Measurements from ENCODE around the gene UNK. TPM values are rescaled to one million over a fixed set of nuclear protein-coding genes. Genes with fewer than 3 reads are reported as not detected.
"Not testable (repeated sequence)": the region's sequence is repeated elsewhere in the genome, so short reads cannot be mapped to it uniquely, and the experiment has no call there.

The UNK gene
- total RNA-seq, 4 donors from 2014 or later, result 18.0 to 23.7 (median 20.0) TPM

- intact Hi-C loops (cut with DNase I); H3K9me3 ChIP-seq; H3K27me3 ChIP-seq; H3K36me3 ChIP-seq; DNase-seq (ENCODE audit: extremely low spot score): not testable (repeated sequence)
- H3K4me1 ChIP-seq, result peaks cover 67 to 78% (median 77%) of the 10 kb centered on the region in 4 donors
- H3K4me3 ChIP-seq, result peak overlapping the region in 1 of 4 donors; percentile 43
- WGBS, result 77% methylated on average over 12 of the region's 12 CpGs
- H3K27ac ChIP-seq (replicated peaks in 1 of 4), result peak overlapping the region; percentile 97 to 99 (median 98)
Measured at GRCh38 chr17:75868730-75869281, 84.2 kb downstream of the UNK start.

DNA sequence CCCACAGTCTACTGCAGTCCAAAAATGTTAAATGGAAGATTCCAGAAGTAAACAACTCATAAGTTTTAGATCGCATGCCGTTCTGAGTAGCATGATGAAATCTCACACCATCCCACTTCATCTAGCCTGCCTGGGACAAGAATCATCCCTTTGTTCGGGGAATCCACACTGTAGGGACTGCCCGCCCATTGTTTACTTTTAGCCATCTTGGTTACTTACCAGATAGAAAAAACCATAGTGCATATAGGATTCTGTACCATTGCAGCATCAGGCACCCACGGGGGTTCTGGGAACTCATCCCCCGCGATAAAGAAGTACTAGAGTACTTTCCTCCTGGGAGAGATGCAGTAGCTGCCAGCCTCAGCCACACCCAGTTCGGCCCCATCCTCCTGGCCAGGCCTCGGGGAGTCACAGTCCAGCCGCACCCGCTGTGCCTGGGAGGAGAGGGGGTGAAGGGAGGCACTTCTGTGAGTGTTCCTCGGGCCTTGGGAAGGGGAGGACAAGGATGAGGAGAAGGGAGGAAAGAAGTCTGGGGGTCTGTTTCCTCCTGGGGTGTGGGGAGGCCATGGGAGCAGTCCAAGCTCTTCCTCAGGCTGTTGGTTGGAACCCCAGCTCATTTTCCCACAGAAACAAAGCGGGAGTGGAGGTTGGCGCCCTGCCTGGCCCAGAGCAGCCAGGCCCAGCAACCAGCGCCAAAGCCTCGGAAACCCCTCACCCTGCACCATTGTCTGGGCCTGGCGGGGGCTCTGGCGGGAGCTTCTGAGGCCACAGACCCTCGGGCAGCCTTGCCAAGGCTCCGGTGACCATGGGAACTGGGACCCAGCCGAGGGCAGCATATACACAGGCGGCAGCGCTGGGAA is 84.9 kb downstream of the UNK start:
- H3K4me1 ChIP-seq, result peaks cover 68 to 78% (median 77%) of the 10 kb centered on the region in 4 donors
- TF ChIP-seq POLR2AphosphoS5 (IDR thresholded peaks at IDR 0.05) (peak; percentile 52 to 74), POLR2A (IDR thresholded peaks at IDR 0.05; ENCODE audit: low read depth) (no peak), EP300 (IDR thresholded peaks at IDR 0.05) (no peak)
- TF ChIP-seq, protein P1, sequence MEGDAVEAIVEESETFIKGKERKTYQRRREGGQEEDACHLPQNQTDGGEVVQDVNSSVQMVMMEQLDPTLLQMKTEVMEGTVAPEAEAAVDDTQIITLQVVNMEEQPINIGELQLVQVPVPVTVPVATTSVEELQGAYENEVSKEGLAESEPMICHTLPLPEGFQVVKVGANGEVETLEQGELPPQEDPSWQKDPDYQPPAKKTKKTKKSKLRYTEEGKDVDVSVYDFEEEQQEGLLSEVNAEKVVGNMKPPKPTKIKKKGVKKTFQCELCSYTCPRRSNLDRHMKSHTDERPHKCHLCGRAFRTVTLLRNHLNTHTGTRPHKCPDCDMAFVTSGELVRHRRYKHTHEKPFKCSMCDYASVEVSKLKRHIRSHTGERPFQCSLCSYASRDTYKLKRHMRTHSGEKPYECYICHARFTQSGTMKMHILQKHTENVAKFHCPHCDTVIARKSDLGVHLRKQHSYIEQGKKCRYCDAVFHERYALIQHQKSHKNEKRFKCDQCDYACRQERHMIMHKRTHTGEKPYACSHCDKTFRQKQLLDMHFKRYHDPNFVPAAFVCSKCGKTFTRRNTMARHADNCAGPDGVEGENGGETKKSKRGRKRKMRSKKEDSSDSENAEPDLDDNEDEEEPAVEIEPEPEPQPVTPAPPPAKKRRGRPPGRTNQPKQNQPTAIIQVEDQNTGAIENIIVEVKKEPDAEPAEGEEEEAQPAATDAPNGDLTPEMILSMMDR (IDR thresholded peaks at IDR 0.05), result no peak
- peak overlapping the region; percentile 97 to 99 (median 98) for H3K27ac ChIP-seq (replicated peaks in 1 of 4)
- peaks cover 6 to 11% (median 10%) of the 10 kb centered on the region in 4 donors for H3K36me3 ChIP-seq
- H3K27me3 ChIP-seq, result no peaks in the 10 kb centered on the region
- no peak for DNase-seq (ENCODE audit: extremely low spot score)
- peak overlapping the region; percentile 42 to 56 (median 44) for H3K4me3 ChIP-seq
- 25% methylated on average over 9 of the region's 23 CpGs for WGBS
- H3K9me3 ChIP-seq, result no peaks in the 10 kb centered on the region
- intact Hi-C loops (cut with DNase I), result no loop called here

DNA sequence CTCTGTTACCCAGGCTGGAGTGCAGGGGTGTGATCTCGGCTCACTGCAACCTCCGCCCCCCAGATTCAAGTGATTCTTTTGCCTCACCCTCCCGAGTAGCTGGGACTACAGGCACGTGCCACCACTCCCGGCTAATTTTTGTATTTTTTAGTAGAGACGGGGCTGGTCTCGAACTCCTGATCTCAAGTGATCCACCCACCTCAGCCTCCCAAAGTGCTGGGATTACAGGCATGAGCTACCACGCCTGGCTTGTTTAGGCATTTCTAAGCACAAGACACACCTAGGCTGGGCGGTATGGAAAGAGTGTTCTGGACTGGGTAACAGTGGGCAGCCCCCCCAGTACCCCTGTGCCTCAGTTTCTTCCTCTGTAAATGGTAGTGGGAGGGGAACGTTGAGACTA is 85.6 kb downstream of the UNK start:
- intact Hi-C loops (cut with DNase I); DNase-seq (ENCODE audit: extremely low spot score); H3K27me3 ChIP-seq; H3K9me3 ChIP-seq: not testable (repeated sequence)
- peaks cover 10 to 18% (median 17%) of the 10 kb centered on the region in 4 donors for H3K36me3 ChIP-seq
- WGBS, result 56% methylated on average over 4 of the region's 10 CpGs
- peaks cover 68 to 78% (median 77%) of the 10 kb centered on the region in 4 donors for H3K4me1 ChIP-seq
- H3K27ac ChIP-seq (replicated peaks in 1 of 4), result peak overlapping the region; percentile 97 to 99 (median 98)
- H3K4me3 ChIP-seq, result peak overlapping the region; percentile 42 to 56 (median 44)

DNA sequence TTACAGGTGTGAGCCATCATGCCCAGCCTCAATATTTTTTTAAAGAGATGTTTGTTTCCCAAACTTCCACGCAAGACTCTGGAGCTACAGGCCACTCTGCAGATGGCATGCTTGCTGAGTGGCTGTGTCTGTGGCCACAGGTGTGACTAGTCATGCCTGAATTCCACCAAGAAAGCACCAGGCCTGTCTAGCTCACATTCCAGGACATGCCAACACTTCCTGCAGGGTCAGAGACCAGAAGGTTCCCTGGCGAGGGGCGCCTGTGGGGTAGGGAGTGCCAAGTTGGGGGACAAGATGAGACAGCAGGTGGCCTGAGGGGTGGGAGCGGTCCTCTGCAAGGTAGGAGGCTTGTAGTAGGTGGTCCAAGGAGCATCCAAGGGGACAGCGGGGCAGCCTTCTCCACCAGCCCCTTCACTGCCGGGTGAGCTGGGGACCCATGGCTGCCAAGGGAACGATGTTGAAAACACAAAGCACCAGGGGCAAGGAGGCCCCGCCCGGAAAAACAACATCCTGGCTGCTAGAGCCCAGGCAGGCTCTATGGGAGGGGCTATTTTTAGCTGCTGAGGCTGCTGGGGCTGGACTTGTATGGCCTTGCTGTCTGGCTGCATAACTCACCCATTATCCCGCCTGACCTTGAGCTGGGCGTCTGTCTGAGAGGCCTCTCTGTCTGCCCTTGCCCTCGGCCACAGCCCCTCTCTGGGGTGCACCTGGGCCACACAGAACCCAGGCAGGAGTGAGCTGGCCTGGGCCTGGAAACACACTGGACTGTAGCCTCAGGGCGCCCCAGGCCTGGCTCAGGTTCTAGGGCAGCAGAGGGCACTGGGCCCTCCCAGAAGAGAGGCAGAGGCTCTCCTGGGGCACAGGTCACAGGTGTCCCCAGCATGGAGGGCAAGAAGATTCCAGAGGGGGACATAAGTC is 88.1 kb downstream of the UNK start:
- peak; percentile 96 for DNase-seq (ENCODE audit: extremely low spot score)
- WGBS, result 23% methylated on average over 11 of the region's 13 CpGs
- Histone ChIP-seq H3K36me3 (peaks cover 10 to 28% (median 23%) of the 10 kb centered on the region in 4 donors), H3K9me3 (no peaks in the 10 kb centered on the region), H3K4me1 (peaks cover 82 to 95% (median 92%) of the 10 kb centered on the region in 4 donors), H3K27me3 (no peaks in the 10 kb centered on the region), H3K27ac (replicated peaks in 1 of 4) (peak overlapping the region; percentile 97 to 99 (median 98)), H3K4me3 (peak overlapping the region; percentile 1 to 28 (median 16))
- TF ChIP-seq EP300 (IDR thresholded peaks at IDR 0.05) (no peak), POLR2AphosphoS5 (IDR thresholded peaks at IDR 0.05) (peak; percentile 86 to 90), POLR2A (IDR thresholded peaks at IDR 0.05; ENCODE audit: low read depth) (no peak)
- TF ChIP-seq, protein P1 (IDR thresholded peaks at IDR 0.05), result no peak
- intact Hi-C loops (cut with DNase I), result no loop called here

- no peaks in the 10 kb centered on the region for H3K9me3 ChIP-seq
- TF ChIP-seq POLR2AphosphoS5 (IDR thresholded peaks at IDR 0.05), result peak in 1 of 2 donors; percentile 53
- TF ChIP-seq, protein P1 (IDR thresholded peaks at IDR 0.05), result no peak
- H3K4me3 ChIP-seq, result peak overlapping the region in 1 of 4 donors; percentile 1
- peaks cover 10 to 28% (median 23%) of the 10 kb centered on the region in 4 donors for H3K36me3 ChIP-seq
- 45% methylated on average over 6 of the region's 11 CpGs for WGBS
- intact Hi-C loops (cut with DNase I), result no loop called here
- H3K27me3 ChIP-seq, result no peaks in the 10 kb centered on the region
- peaks cover 79 to 89% (median 85%) of the 10 kb centered on the region in 4 donors for H3K4me1 ChIP-seq
- peak overlapping the region; percentile 97 to 99 (median 98) for H3K27ac ChIP-seq (replicated peaks in 1 of 4)
- DNase-seq (ENCODE audit: extremely low spot score), result no peak
Measured at GRCh38 chr17:75873587-75874322, 89.1 kb downstream of the UNK start.

All from esophagus muscularis mucosa (tissue), 4 donors.